HG02763 (cell line): Measurements from ENCODE around the gene MCC.
A peak's percentile ranks its signal among the peaks of the same experiment; 100 is the strongest.

Experiments used
- ATAC-seq: cut with Tn5 transposase; IDR thresholded peaks from one replicate; pipeline ENCODE4 v1.9.1; 2021; ENCODE audit warnings: mild to moderate bottlenecking, moderate library complexity; ENCODE audit not compliant: unreplicated experiment

MCC gene

DNA sequence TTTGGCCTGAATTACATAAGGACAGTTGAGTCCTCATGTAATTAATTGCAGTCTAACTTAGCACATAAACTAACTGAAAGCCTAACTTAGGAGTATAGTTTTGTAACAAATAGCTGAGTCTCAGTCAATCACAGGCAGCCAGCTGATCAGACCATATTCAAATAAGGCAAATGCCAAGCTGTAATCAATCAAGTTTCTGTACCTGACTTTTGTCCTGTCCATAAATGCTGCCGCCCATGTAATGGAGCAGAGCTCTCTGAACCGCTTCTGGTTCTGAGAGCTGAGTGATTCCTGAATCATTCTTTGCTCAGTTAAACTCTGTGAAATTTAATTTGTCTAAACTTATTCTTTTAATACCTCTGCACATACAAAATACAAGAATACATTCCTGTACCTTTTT is 158.3 kb downstream of the MCC start:
- no peak for ATAC-seq

DNA sequence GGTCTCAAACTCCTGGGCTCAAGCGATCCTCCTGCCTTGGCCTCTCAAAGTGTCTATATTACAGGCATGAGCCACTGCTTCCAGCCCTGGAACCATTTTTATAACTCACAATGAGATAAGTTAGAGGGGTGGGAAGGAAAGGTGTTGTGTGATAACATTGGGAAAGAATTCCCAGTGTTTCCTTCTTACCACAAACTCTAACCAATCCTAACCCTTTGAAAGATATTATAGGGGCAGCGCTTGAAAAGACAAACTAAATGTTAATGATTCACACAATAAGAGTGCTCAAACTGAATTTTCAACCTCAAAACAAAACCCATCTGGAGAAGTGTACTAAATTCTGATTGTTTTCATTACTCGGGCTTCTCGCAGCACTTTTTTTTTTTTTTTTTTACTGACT is 163.2 kb downstream of the MCC start:
- no peak for ATAC-seq

DNA sequence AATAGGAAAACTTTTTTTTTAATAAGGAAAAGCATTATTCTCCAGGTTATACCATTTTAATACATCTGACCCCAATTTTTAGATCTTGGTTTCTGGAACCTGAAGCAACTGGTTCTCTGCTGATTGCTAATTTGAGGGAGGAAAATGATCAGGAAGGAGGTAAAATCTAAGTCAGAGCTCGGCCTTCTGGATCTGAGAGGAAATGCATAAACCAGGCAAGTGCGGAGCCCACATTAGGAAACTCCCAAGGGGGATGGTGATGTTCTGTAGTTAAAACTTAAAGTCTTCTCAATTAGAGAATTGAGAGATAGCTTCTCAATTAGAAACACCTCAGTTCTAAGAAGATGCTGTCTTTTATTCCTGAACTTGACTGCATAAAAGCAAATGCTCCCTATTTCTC is 167.0 kb downstream of the MCC start:
- ATAC-seq = no peak

DNA sequence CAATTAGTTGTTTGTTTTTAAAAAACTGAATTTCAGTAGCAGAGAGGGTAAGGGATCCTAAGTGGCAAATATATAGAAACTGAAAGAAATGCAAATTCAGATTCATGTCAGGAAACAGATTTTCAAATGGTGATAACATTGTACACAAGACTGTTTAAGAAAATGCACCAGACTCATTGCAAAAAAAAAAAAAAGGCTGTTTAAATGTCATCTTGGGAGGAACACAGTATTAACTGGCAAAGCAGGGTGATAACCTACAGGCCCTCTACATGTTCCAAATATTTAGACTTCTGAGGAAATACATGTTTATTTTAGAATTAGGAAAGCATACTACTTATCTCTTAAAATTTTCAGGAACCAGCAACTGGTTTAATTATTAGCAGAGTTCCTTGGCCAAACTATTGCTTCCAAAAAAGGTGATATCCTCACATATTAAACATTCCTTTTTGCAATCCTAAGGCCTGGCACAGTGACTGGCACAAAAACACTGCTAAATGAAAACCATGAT is 167.9 kb downstream of the MCC start:
- peak; percentile 68 for ATAC-seq

DNA sequence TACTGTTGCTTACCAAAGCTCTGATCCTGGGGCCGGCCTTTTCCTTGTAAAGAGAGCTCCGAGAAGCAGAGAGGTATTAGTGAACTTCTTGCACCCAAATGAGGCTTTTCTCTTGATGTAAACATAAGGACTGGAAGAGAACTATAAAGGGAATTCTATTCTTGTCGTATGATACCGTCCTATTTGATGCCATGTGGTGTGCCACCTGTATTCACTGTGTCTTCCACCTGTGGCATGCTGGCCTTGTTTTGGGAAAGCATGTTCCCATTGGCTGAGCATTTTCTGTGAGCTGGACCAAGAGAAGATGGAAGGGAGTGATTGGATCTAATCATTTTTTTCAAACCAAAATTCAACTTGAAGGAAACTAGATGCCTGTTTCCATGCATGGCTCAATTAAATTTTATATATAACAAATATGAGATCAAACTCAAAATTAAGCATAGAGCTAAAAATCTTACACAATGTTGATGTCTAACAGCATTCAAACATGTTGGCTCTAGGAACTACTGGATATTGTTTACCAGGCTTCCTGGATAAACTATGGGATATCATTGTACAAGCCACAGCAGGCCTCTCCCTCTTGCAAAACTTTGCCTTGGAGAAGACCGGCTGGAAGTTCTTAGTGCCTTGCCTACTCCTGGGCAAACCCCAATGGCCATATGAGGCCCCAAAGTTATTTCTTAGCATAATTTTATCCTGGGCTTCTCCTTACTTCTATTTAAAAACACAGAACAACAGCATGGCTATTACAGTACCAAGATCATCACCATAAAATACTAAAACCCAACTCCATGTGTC is 168.8 kb downstream of the MCC start:
- ATAC-seq = no peak

DNA sequence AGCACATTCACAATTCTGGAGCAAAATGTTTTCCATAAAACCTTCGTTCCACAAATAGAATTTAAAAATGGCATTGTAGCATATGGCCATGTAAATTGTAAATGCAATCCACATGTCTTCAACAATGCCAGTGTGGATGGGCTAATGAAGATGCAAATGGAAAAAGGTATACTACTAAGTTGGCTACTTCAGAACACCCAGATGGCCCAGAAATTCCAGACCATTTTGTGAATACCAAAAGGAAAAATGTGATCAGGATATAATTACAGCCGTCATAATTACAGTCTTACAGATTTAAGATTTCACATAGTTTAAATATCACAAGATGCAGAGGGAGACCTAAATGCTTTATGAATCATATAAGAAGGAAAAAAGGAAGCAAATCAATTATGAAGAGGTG is 170.6 kb downstream of the MCC start:
- ATAC-seq = no peak

DNA sequence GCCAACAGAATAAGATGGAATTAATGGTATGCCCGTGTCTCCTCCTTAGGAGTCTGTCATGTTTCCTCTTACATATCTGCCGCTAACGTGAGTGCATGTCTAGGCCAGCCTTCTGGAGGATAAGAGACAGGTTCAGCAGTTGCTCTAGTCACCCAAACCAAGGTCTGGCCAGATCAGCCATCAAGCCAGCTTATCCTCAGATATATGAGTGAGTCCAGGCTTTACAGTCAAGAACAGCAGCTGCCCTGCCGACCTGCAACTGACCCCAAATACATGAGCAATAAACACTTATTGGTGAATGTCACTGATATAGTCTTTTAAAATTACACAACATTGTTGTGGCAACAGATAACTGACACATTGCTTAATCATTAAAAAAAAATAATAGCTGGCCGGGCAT is 177.0 kb downstream of the MCC start:
- no peak for ATAC-seq

DNA sequence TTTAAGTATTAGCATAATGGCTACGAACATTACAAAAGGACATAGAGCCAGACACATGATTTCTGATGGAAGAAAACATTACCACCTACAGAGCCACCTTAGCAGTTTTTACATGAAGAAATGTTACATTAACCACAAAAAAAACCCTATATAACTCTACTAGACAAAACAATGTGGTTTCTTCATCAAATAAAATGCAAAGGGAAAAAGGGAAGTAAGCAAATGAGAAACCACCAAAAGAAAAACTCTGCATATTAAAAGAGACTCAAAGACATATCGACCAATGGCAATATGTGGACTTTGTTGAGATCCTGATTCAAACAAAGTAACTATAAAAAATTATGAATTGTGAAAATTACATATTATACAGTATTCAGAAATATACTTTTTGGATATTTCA is 186.1 kb downstream of the MCC start:
- ATAC-seq = no peak

DNA sequence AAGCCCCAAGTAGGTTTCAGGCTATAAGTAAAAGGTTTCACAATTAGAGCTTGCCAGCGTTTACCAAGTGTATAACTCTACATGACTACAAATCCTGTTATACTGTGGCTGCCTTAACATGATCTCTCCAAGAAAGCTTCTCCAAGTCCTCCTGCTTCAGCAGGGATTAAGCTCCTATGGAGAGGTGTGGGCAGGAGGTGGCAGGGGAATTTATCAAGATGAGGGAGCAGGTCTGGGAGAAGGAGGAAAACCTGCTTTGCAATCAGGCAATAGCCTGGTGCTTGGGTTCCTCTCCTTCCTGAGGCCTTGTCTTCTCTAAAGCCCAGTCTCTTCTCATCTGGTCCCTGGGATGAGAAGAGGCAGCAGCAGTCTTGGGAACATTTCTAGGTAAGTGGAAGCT is 188.7 kb downstream of the MCC start:
- ATAC-seq = no peak

DNA sequence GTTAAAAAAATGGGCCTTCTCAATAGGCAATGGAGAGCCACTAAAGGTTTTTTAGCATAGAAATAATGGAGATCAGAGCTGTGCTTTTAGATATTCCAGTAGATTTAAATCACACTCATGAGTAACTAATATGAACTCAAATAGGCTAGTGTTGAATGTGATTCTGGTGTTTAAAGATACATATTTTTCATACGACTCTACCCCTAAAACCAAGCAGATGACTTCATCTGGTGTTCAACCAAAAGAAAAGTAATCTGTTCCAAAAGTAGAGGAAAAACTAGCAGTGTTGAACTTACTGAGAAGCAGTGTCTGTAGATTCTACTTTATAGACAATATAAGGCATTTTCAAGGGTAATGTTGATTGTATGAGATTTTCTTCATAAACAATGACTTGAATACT is 191.6 kb downstream of the MCC start:
- no peak for ATAC-seq

DNA sequence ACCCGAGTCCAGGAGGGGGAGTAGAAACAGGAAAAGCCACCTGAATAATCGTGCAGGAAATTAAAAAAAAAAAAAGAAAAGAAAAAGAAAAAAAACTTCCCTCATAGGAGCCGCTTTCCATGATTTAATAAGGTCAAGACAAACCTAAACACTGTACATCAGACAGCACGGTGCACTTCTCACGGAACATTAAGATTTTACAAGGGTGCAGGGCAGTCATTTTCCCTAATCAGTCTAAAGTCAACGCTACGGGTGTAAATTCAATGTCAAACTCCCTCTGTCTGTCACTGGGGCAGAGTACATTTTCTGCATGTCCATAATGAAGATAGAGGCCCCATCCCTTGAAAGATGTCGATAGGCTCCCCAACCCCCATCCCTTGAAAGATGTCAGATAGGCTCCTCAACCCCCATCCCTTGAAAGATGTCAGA is 193.1 kb downstream of the MCC start:
- no peak for ATAC-seq

DNA sequence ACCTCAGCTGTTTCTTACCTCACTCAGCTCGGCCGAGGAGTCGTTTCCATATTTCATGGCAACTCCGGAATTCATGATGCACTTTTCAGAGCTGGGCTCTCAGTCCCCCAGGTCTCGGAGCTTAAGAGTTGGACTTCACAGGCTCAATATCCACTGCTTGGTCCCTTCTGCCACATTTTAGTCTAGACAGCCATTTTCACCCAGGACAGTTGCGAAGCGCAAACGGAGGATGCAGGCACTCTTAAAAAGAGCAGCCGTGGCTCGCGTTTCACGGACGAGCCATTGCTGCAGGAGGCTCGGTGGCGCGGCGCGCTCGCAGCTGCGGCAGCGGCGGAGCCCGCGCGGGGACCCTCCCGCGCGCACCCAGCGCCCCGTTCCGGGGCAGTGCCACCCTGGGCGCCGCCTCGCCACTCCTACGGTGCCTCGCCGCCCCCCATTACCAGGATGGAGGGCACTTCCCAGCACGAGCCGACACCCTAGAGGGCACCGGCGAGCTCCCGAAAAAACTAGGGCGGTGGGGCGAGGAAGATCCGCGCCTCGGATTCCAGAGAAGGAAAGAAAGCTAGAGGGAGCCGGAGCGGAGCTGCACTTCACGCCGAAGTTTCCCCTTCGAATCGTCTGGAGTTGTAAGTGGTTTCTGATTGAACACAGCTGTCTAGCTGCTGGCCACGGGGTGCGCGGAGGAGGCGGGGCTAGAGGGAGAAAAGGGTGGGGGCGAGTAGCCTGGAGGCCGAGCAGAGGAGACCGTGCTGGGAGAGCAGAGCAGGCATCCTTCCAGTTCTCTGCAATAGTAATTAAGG is 193.7 kb downstream of the MCC start:
- ATAC-seq = peak; percentile 95

DNA sequence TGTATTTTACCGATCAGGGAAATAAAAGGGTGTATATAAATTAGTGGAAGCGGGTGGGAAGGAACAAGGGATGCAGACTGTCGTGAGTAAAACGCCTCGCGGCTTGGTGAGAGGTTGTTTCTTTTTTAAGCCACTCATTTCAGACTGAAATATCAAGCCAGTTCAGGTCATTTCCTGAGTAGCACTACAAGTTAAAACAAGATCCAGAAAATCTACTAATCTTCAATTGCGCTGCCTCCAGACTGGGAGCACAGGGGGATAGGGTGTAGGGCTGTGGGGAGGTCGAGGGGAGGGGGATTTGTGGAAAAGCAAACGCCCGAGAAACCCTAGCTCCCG is 194.3 kb downstream of the MCC start:
- peak; percentile 21 for ATAC-seq

DNA sequence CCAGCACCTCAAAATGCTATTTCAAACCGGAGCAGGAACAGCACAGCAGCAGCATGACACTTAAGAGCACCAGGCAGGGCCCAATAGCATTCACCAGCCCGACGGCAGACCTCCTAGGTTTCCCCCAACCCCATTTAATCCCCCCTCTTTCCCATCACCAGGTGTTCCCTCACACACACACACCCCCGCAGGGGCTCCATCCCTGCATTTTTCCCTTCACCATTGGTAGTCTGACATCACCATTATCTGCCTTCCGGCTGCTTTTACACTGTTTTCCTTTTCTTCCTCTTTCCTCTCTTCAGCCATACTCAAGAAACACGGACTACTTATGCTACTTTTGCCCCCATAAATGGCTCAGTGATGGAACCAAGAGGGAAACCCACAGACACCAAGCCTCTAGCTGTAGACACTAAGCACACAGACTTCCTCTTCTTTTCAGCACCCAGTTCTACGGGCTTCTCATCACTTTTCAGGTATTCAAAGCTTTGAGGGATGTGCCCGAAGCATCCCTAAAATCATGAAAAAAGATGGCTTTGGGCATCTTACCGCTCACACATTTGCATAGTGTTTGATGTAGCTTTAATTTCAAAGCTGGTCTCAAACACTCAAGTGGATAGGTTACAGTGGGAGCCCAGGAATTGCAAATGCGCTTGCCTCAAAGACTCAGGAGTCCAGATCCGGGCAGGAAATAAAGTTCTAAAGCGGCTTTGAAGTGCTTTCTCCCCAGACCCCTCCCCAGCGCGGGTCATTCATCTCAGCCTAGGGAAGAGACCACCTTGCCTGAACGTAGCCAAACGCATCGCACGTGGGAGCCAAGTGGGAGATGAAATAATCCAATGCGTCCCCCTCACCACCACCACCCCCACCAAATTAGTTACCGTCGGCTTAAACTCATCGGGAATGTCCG is 194.9 kb downstream of the MCC start:
- ATAC-seq = no peak

DNA sequence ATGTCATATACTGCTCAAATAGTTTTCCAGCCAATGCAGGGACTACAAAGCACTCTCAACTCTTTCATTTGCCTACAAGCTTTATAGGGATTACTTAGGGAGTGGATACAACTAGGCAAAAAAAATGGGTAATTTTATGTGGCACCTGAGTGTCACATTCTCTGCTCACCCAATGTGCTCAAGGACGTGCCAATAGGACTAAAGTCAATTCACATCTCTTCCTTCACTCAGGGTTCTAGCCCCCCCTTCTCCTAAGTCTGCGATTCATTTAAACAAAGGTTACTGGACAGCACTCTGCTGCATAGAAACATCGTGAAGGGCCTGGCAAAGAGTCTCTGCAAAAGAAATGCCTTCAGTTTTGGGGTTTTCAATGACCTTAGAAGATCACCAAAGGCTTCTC is 195.8 kb downstream of the MCC start:
- no peak for ATAC-seq

DNA sequence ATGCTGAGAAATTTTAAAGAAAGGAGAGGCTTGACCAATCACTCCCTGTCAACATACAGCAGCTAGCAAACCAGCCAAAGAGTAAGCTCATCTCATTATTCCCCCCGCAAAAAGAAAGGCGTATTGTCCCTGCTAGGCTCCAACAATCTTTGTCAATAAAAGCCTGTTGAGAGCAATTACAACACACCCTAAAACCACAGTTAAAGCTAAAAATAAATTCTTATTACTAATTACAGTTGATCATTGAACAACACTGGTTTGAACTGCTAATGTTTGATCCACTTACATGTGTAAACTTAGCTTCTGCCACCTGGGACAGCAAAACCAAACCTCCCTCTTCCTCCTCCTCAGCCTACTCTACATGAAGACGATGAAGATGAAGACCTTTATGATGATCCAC is 204.7 kb downstream of the MCC start:
- no peak for ATAC-seq

DNA sequence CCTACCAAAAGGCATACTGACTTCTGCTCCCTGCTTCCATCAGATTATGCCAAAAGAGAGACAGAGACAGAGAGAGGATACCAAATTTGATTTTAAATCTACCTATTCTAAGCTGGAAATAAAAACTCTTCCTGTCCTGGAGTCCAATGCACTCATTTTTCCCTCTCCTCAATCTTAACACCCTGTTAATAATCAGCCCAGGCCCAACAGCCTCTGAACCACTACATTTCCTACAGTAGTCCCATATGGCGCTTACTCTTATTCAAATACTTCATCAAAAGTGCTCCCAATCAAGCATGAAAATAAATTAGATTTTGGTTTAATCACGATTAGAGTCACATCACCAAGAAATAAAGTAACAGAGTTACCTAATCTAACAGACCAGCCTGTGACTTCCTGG is 205.8 kb downstream of the MCC start:
- no peak for ATAC-seq

DNA sequence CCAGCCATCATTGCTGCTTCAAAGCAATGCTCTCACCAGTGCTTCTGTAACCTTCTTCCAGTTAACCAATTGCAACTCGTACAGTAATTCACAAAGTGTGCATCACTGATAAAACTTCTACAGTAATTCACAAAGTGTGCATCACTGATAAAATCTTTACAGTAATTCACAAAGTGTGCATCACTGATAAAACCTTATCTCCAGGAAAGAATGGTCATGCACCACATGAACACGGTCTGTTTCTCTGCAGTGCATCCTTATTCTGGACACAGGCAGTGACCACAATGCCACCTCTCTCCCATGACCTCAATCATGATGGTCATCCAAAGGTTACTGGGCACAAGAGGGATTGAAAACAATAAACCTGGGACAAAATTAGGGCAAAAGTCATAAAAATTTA is 207.1 kb downstream of the MCC start:
- no peak for ATAC-seq

DNA sequence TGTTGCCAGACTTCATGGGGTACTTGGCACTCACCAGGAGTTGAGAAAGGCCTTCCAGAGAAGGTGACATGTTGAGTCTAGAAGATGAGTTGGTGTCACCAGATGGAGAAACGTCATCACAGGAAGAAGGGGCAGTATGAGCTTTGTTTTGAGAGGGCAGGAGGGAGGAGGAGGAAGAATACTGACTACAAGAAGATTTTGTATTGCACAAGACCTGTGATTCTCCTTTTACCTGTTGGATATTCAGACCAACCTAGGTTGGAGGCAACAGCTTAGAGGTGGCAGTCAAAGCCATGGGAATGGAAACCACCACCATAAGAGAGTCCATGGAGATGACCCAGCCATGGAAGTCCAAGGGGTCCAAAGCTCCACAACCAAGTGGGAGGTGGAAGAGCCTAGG is 207.7 kb downstream of the MCC start:
- ATAC-seq = no peak

DNA sequence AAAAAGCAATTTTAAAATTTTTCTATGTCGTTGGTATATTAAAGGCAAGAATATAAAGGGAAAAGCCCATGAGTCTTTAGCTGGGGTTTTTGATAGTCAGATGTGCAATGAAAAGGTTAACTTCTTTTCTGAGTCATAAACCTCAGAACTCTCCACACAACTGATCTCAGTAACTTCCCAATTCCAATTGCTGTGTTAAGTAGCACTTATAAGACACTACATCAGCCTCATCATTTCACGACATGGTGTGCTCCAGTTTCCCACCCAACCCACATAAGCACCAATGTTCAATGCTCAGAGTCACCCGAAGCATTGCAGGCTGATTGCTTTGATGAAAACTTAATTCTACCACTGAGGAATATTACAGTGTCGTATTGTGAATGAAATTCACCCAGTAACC is 209.3 kb downstream of the MCC start:
- no peak for ATAC-seq

DNA sequence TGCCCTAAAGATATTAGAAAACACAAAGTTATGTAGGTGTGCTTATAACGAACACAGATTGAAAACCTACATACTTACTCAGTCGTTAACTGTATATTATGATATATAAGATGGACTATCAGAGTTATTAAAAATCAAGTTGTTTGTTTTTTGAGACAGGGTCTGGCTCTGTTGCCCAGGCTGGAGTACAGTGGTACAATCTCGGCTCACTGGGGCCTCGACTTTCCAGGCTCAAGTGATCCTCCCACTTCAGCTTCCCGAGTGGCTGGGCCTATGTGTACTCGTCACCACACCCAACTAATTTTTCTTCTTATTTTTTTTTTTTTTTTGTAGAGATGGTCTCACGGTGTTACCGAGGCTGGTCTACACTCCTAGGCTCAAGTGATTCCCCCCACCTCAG is 211.8 kb downstream of the MCC start:
- ATAC-seq = no peak
